GM12801 (cell line): Measurements from ENCODE around the gene SMIM26.

Experiments
- CTCF ChIP-seq: IDR thresholded peaks from one replicate; pipeline ENCODE4 v1.5.1; 2011; ENCODE audit warnings: control low read depth; ENCODE audit not compliant: insufficient read length; ENCODE audit errors: extremely low read depth

The SMIM26 gene

GRCh38 chr20:18533491-18533890 lies 33.7 kb upstream of the SMIM26 start:
- no peak for TF ChIP-seq CTCF

GRCh38 chr20:18533978-18534644 lies 33.1 kb upstream of the SMIM26 start:
- no peak for TF ChIP-seq CTCF

GRCh38 chr20:18537651-18538050 lies 29.6 kb upstream of the SMIM26 start:
- no peak for TF ChIP-seq CTCF

- no peak for TF ChIP-seq CTCF
Observed at GRCh38 chr20:18541741-18542140, 25.5 kb upstream of the SMIM26 start.

- no peak for TF ChIP-seq CTCF
Observed at GRCh38 chr20:18543216-18543615, 24.0 kb upstream of the SMIM26 start.

GRCh38 chr20:18543932-18544331 lies 23.3 kb upstream of the SMIM26 start:
- no peak for TF ChIP-seq CTCF

- no peak for TF ChIP-seq CTCF
Observed at GRCh38 chr20:18545566-18545965, 21.7 kb upstream of the SMIM26 start.

GRCh38 chr20:18548465-18548864 lies 18.8 kb upstream of the SMIM26 start:
- TF ChIP-seq CTCF: no peak
